Loucy (cell line): ENCODE data around the gene PLXNA3.

Experiments used
- EZH2phosphoT487 ChIP-seq: fragments of 200-600 bp; IDR thresholded peaks from 2 replicates; pipeline ENCODE4 v1.6.1; 2018; ENCODE audit warnings: antibody characterized with exemption, mild to moderate bottlenecking, moderate library complexity, borderline replicate concordance
- TF ChIP-seq, protein P1 (sequence below): fragments of 200-600 bp; sonication (generic); conservative IDR thresholded peaks from 2 replicates; pipeline ENCODE4 v1.5.1; 2014; ENCODE audit warnings: mild to moderate bottlenecking, antibody characterized with exemption, low read length

DNA sequence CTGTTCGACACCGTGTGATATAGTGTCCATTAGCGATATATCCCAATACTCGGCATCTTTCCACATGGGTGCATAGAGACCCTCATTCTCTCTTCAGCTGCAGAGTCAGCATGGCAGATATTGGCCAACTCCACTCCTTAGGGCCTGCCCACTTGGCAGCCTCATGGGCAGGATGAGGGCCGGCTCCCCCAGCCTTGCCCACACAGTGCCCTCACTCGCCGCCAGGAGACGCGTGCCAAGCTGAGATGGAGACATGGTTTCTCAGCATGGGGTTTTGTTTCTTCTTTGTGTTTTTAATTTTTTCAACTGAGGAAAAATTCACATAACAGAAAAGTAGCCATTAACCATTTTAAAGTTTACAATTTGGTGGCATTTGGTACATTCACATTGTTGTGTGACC lies 5.3 kb upstream of the PLXNA3 start:
- TF ChIP-seq, protein P1, sequence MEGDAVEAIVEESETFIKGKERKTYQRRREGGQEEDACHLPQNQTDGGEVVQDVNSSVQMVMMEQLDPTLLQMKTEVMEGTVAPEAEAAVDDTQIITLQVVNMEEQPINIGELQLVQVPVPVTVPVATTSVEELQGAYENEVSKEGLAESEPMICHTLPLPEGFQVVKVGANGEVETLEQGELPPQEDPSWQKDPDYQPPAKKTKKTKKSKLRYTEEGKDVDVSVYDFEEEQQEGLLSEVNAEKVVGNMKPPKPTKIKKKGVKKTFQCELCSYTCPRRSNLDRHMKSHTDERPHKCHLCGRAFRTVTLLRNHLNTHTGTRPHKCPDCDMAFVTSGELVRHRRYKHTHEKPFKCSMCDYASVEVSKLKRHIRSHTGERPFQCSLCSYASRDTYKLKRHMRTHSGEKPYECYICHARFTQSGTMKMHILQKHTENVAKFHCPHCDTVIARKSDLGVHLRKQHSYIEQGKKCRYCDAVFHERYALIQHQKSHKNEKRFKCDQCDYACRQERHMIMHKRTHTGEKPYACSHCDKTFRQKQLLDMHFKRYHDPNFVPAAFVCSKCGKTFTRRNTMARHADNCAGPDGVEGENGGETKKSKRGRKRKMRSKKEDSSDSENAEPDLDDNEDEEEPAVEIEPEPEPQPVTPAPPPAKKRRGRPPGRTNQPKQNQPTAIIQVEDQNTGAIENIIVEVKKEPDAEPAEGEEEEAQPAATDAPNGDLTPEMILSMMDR: no peak
- TF ChIP-seq EZH2phosphoT487: no peak
